ENCODE measurements around the gene LENG1. TPM values are rescaled to one million over a fixed set of nuclear protein-coding genes. Genes with fewer than 3 reads are reported as not detected.

The LENG1 gene
- total RNA-seq, 1 donor from 2014 or later: 3.7 TPM

DNA sequence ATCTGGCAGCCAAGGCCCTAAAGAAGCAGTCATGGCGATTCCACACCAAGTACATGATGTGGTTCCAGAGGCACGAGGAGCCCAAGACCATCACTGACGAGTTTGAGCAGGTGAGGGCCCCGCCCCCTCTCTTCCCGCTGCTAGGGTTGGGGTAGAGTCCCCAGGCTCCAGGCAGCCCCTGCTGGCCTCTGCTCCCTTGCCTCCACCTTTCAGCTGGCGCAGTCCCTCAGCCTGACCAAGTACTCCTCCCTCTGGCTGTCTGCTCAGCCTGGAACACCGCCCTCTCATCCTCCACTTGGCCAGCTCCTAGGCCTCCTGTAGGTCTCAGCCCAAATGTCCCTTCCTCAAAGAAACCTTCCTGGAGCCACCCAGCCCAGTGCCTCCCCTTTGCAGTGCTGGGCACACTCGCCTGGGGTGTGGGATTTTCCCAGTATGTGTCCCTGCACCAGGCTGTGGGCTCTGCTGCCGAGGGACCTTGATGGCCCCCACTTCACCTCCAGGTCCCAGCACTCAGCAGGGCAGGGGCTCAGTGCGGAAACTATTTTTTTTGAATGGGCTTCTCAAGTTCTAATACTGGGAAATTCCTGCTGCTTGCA lies 5.7 kb downstream of the LENG1 start:
- Mint-ChIP-seq H3K27ac (ENCODE audit: unreplicated experiment) (no peak overlapping the region), H3K36me3 (ENCODE audit: unreplicated experiment) (peaks cover 4% of the 10 kb centered on the region), H3K27me3 (ENCODE audit: unreplicated experiment) (peaks cover 7% of the 10 kb centered on the region), H3K4me1 (ENCODE audit: low read depth, unreplicated experiment) (no peaks in the 10 kb centered on the region), H3K9me3 (ENCODE audit: unreplicated experiment) (peaks cover 9% of the 10 kb centered on the region), H3K4me3 (ENCODE audit: unreplicated experiment) (no peak overlapping the region)
- TF ChIP-seq, protein P1, sequence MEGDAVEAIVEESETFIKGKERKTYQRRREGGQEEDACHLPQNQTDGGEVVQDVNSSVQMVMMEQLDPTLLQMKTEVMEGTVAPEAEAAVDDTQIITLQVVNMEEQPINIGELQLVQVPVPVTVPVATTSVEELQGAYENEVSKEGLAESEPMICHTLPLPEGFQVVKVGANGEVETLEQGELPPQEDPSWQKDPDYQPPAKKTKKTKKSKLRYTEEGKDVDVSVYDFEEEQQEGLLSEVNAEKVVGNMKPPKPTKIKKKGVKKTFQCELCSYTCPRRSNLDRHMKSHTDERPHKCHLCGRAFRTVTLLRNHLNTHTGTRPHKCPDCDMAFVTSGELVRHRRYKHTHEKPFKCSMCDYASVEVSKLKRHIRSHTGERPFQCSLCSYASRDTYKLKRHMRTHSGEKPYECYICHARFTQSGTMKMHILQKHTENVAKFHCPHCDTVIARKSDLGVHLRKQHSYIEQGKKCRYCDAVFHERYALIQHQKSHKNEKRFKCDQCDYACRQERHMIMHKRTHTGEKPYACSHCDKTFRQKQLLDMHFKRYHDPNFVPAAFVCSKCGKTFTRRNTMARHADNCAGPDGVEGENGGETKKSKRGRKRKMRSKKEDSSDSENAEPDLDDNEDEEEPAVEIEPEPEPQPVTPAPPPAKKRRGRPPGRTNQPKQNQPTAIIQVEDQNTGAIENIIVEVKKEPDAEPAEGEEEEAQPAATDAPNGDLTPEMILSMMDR (IDR thresholded peaks at IDR 0.05; ENCODE audit: partially characterized antibody, unreplicated experiment): no peak
- no peak for DNase-seq

DNA sequence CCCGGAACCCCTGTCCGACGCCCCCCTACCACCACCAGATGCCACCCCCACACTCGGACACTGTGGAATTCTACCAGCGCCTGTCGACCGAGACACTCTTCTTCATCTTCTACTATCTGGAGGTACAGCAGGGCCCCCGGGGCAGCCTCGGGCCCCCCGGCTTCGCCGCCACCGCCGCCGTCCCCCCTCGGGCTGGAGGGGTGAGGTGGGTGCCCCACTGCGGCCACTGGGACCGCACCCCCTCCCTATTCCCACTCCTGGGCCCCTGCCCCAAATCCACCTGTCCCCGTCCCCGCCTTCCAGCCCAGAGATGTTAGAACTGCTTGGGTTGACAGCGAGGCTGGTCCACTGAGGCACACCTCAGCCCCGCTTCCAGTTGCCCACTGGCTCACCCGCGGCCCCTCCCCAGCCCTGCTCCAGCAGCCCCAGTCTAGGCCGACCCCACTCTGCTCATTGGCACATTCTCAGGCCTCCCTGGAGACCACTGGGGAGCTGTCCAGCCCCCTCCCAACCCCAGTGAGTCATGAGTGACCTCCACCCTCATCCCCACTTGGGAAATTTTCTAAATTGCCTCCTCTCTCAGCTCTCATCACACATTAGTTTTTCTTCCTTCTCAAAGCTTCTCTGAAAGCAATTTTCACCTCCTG lies 6.5 kb downstream of the LENG1 start:
- no peak for DNase-seq
- Mint-ChIP-seq H3K27ac (ENCODE audit: unreplicated experiment) (peak overlapping the region; percentile 52), H3K4me1 (ENCODE audit: low read depth, unreplicated experiment) (no peaks in the 10 kb centered on the region), H3K4me3 (ENCODE audit: unreplicated experiment) (no peak overlapping the region), H3K27me3 (ENCODE audit: unreplicated experiment) (peaks cover 6% of the 10 kb centered on the region), H3K36me3 (ENCODE audit: unreplicated experiment) (peaks cover 4% of the 10 kb centered on the region), H3K9me3 (ENCODE audit: unreplicated experiment) (peaks cover 10% of the 10 kb centered on the region)
- TF ChIP-seq, protein P1 (IDR thresholded peaks at IDR 0.05; ENCODE audit: partially characterized antibody, unreplicated experiment): no peak

DNA sequence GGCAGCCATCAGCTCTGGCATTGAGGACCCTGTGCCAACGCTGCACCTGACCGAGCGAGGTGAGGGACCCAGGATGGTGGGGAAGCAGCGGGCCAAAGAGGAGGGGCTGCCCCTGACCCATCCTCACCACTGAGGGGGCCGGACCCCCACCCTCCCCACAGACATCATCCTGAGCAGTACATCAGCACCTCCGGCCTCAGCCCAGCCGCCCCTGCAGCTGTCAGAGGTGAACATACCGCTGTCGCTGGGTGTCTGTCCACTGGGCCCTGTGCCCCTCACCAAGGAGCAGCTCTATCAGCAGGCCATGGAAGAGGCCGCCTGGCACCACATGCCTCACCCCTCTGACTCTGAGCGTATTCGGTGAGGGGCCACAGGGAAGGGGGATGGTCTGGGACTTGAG lies 7.3 kb downstream of the LENG1 start:
- Mint-ChIP-seq H3K36me3 (ENCODE audit: unreplicated experiment) (peaks cover 4% of the 10 kb centered on the region), H3K27me3 (ENCODE audit: unreplicated experiment) (peaks cover 6% of the 10 kb centered on the region), H3K4me3 (ENCODE audit: unreplicated experiment) (no peak overlapping the region), H3K27ac (ENCODE audit: unreplicated experiment) (no peak overlapping the region), H3K9me3 (ENCODE audit: unreplicated experiment) (peaks cover 10% of the 10 kb centered on the region), H3K4me1 (ENCODE audit: low read depth, unreplicated experiment) (no peaks in the 10 kb centered on the region)
- DNase-seq: no peak
- TF ChIP-seq, protein P1 (IDR thresholded peaks at IDR 0.05; ENCODE audit: partially characterized antibody, unreplicated experiment): no peak

DNA sequence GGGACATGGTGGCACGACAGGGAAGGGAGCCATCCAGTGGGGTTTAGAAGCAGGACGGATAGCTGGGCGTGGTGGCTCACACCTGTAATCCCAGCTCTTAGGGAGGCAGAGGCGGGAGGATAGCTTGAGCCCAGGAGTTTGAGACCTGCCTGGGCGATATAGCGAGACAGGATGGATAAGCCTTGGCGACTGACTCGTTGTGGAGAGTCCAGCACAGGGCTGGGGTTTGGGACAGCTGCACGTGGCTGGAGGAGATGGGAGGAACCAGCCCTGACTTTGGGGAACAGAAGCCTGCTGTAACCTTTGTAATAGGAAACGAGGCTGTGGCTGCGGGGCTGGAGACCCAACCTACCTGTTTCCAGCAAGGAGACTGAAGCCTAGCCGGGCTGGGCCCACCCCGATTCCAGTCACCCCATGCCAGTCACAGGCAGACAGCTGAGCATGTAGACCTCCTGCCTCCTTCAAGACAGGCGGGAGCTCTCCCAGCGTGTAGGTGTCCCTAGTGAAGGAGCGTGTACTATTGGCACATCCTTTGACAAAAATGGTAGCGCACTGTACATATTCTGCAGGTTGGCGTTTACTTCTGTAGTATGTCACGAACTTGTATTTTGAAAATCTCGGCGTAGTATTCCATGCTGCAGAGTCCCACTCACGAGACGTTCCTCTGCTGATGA lies 8.0 kb downstream of the LENG1 start:
- TF ChIP-seq, protein P1 (IDR thresholded peaks at IDR 0.05; ENCODE audit: partially characterized antibody, unreplicated experiment): no peak
- peak overlapping the region; percentile 2 for H3K4me3 Mint-ChIP-seq (ENCODE audit: unreplicated experiment)
- H3K27ac Mint-ChIP-seq (ENCODE audit: unreplicated experiment): no peak overlapping the region

More for the DNA sequence above, 8.0 kb downstream of the LENG1 start:
- peaks cover 4% of the 10 kb centered on the region for H3K36me3 Mint-ChIP-seq (ENCODE audit: unreplicated experiment)
- no peak for DNase-seq
- no peaks in the 10 kb centered on the region for H3K4me1 Mint-ChIP-seq (ENCODE audit: low read depth, unreplicated experiment)
- peaks cover 6% of the 10 kb centered on the region for H3K27me3 Mint-ChIP-seq (ENCODE audit: unreplicated experiment)
- peaks cover 8% of the 10 kb centered on the region for H3K9me3 Mint-ChIP-seq (ENCODE audit: unreplicated experiment)

Data from glutamatergic neuron (in vitro differentiated cells).